Measurements from ENCODE around the gene NRXN3.
"Not testable (repeated sequence)": the region's sequence is repeated elsewhere in the genome, so short reads cannot be mapped to it uniquely, and the experiment has no call there.

The NRXN3 gene

DNA sequence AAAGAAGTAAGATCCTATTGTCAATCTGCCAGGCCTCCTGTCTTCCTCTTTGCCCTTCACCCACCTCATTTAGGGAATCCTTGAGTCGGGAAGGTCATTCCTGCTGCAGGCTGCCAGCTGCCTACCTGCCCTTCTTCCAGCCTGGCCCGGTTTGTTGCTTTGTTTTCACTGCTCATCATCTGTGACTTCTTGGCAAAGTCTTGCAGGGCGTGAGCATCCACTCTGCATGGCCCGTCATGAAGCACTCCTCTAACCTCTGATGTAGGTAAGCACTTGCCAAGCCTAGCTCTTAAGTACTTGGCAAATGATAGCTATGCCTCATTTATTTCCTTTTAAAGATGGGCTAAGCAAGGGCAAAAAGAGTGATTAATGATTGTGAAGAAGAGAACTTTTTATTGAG is 192.8 kb downstream of the NRXN3 start:
- Histone ChIP-seq H3K27ac (no peak overlapping the region), H3K4me3 (no peak overlapping the region)

DNA sequence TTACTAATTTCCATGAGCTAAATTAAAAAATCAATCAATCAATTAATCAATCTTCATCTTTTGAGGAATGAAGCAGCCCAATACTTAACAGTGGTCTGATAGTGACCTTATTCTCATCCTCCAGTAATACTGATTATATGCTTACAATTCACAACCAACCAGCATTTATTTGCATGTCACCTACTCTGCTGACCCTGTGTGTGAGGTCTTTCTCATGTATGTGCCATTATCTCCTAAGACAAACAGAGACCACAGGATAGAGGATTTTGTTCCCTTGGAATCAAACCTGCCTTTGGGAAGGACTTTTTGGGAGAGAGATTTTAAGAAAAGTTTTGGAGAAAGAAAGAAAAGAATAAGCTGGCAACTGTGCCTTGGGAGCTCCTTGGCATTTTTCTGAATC is 197.2 kb downstream of the NRXN3 start:
- no peak overlapping the region for H3K27ac ChIP-seq

GRCh38 chr14:78383060-78383459 is 212.9 kb downstream of the NRXN3 start:
- Histone ChIP-seq H3K4me3 (no peak overlapping the region), H3K27ac (no peak overlapping the region)

More for the DNA sequence above, 197.2 kb downstream of the NRXN3 start:
- no peak overlapping the region for H3K4me3 ChIP-seq

- no peak overlapping the region for H3K27ac ChIP-seq
Measured at GRCh38 chr14:78398216-78398615, 228.0 kb downstream of the NRXN3 start.

DNA sequence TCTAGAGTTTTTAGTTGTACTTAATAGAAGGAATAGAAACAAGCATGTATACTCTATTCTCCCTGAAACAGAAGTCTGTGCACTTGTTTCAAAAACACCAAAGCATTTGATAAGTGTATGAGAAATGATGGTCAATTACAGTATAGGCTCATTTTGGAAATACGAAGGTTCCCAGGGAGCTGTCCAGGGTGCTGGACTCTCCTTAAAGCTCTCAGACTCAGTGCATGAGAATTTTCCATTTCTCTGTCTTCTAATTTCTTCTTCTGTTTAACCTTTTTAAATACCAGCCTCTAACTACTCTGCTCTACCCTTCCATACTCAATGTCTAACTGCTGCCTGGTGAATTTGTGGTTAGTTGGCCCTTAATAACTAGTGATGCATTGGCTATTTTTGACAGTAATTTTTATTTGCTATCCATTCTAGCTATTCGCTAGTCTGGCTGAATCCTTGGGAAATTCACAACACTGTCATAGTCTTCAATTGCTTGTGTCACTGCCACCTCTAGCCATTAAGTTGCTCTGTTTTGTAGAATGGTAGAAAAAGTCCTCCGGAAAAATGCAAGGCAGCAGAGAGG is 229.2 kb downstream of the NRXN3 start:
- H3K4me3 ChIP-seq: no peak overlapping the region
- H3K27ac ChIP-seq: no peak overlapping the region

More at GRCh38 chr14:78398216-78398615, 228.0 kb downstream of the NRXN3 start:
- no peak overlapping the region for H3K4me3 ChIP-seq

DNA sequence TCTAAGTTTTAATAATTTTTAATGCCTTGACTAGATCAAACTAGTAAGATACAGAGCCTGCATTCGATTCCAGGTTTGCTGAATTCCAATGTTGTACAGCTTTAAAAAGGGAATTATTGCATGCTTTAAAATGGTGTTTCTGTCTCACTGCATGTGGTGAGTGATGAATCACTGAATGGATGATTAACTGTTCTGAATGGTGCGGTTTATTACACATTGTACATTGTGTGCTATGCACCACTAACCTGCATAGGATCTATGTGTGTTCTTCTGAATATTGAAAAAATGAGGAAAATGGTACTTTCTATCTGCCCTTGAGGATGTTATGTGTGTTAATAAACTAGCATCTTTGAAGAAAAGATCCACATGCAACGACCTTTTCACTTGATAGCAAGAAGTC is 231.7 kb downstream of the NRXN3 start:
- no peak overlapping the region for H3K4me3 ChIP-seq

DNA sequence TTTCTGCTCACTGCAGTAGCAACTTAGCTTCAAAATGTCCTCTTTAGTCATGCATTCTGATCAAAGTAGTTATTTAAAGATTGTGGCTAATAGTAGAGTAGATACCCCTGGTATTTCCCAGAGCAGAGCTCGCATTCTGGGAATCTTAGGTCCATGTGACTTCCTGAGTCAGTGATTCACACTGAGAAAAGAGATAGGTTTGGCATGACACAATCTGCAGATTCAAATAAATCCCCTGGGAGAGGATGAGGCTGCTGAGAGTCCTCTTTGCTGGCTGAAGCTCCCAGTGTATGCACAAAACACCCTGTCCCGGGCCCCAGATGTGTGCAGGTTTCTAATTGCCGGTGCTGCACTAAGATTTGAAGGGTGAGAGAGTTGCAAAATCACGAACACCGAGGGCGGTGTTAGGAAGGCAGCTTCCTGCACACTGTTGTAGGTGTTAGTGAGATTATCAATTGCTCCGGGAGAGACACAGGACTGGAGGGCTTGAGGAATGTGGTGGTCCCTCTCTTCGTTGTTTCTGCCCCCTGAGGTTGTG is 233.2 kb downstream of the NRXN3 start:
- no peak overlapping the region for H3K4me3 ChIP-seq
- H3K27ac ChIP-seq: no peak overlapping the region

More for the DNA sequence above, 231.7 kb downstream of the NRXN3 start:
- H3K27ac ChIP-seq: no peak overlapping the region

GRCh38 chr14:78405079-78405856 is 235.1 kb downstream of the NRXN3 start:
- H3K4me3 ChIP-seq: no peak overlapping the region

DNA sequence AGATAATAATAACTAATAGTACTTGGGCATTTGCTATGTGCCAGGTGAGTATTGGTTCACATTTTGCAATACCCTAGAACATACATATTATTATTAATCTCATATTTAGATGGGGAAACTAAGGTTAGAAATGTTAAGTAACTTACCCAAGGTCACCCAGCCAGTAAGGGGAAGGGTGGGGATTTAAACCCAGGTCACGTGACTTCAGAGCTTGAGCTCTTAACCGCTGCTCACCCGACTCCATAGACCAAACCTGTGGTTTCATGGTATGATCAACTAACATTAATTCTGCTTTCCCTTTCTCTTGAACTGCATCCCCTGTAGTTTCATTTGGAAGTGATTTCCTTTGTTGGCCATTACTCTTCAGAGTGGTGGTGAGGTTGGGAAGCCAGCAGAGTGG is 242.3 kb downstream of the NRXN3 start:
- Histone ChIP-seq H3K4me3 (no peak overlapping the region), H3K27ac (no peak overlapping the region)

More at GRCh38 chr14:78405079-78405856, 235.1 kb downstream of the NRXN3 start:
- no peak overlapping the region for H3K27ac ChIP-seq

DNA sequence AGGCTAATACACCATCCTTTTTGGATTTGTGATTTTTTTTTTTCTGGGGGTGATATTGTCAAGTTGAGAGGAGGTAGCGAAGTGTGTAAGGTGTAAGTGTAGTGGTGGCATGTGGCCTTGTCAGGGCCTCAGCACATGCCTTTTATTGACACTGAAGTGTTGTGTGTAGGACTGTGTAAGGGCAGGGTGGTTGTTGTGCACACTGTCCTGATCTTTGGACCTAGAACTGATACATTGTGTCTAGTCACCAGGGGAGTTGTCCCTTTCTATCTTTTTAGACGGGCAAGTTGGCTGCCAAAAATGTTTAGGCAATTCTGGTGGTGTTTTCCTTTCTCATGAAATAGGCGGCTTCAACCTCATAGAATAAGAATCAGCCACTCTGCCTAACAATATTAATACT is 244.0 kb downstream of the NRXN3 start:
- Histone ChIP-seq H3K27ac (no peak overlapping the region), H3K4me3 (no peak overlapping the region)

DNA sequence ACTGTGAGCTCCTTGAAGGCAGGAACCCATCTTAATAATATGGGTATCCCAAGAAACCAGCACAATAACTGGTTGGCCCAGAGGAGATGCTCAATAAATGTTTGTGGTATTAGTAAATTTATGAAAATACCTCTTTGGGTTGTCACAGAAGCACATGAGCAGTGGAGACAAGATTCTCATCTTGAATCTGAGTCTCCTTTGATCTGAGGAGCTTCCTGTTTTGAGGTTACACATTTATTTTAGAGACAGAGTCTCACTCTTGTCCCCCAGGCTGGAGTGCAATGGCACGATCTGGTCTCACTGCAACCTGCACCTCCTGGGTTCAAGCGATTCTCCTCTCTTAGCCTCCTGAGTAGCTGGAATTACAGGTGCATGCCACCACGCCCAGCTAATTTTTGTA is 247.4 kb downstream of the NRXN3 start:
- no peak overlapping the region for H3K4me3 ChIP-seq
- H3K27ac ChIP-seq: no peak overlapping the region

- H3K4me3 ChIP-seq: no peak overlapping the region
- H3K27ac ChIP-seq: no peak overlapping the region
Measured at GRCh38 chr14:78424311-78424710, 254.1 kb downstream of the NRXN3 start.

- Histone ChIP-seq H3K27ac (no peak overlapping the region), H3K4me3 (no peak overlapping the region)
Measured at GRCh38 chr14:78425330-78425729, 255.2 kb downstream of the NRXN3 start.

- no peak overlapping the region for H3K4me3 ChIP-seq
- no peak overlapping the region for H3K27ac ChIP-seq
Measured at GRCh38 chr14:78425782-78426181, 255.6 kb downstream of the NRXN3 start.

DNA sequence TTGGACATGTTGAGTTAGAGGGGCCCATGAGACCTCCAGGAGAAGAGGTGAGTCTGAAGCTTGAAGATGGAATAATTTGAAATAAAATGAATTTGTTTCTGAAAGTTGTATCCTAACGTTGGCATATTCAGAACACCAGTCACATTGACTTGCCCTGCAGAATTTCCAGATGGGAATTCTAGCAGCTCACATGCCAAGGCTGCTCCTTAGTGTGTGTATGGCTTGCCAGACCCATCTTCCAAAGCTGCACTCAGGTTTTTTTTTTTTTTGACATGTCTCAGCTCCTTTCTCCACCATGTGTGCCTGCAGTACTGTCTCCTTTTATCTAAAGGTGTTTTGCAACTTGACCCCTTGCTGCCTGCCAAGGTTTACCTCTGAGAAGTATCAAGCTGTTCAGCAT is 261.9 kb downstream of the NRXN3 start:
- no peak overlapping the region for H3K27ac ChIP-seq
- H3K4me3 ChIP-seq: no peak overlapping the region

DNA sequence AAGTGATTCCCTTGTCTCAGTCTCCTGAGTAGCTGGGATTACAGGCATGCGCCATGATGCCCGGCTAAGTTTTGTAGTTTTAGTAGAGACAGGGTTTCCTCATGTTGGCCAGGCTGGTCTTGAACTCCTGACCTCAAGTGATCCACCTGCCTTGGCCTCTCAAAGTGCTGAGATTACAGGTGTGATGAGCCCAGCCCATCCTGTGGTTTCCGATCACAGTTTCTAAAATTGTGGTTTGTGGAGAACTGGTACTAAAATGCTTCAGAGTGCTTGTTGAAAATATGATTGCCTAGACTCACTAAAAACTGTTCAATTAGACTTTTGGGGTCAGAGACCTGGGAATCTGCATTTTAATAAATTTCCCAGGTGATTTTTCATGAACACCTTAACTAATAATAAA is 267.3 kb downstream of the NRXN3 start:
- not testable (repeated sequence) for H3K27ac ChIP-seq, H3K4me3 ChIP-seq

- no peak overlapping the region for H3K27ac ChIP-seq
- H3K4me3 ChIP-seq: no peak overlapping the region
Measured at GRCh38 chr14:78440356-78440894, 270.3 kb downstream of the NRXN3 start.

DNA sequence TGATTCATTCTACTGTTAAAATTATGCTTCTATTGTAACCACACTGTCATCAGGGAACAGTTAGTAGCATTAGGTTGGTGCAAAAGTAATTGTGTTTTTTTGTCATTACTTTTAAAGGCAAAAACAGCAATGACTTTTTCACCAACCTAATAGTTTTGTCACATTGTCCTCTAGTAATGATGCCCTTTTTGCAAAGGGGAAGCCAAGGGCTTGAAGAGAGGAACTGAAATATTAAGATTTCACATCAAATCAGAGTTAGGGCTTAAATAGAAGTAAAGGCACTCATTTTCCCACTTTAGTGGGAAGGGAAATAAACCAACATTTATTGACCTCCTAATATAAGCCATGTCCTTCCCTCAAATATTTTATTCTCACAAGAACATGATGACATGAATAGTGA is 273.7 kb downstream of the NRXN3 start:
- no peak overlapping the region for H3K27ac ChIP-seq
- no peak overlapping the region for H3K4me3 ChIP-seq

- H3K27ac ChIP-seq: no peak overlapping the region
- H3K4me3 ChIP-seq: no peak overlapping the region
Measured at GRCh38 chr14:78445275-78445674, 275.1 kb downstream of the NRXN3 start.

DNA sequence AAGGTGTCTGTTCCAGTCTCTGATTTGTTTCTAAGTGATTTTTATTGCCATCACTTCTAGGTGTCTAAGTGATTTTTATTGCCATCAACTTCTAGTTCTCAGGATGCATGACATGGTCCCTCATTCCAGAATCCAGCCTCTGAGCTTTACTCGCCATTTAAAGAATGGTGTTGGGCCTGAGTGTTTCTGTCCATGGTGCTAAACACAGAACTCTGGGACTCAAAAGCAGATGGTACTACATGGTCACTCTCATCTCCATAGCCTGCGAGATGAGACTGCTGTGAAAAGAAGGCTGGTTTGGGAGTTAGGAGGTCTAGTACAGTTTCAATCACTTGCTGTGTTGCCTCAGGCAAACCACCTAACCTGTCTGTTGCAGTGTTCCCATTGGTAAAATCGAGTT is 276.6 kb downstream of the NRXN3 start:
- Histone ChIP-seq H3K4me3 (no peak overlapping the region), H3K27ac (no peak overlapping the region)
